Measurements from ENCODE around the gene TBC1D5.

Gene TBC1D5

GRCh38 chr3:17336291-17336690 lies 406.1 kb downstream of the TBC1D5 start:
- no peak for FAIRE-seq

- no peak for FAIRE-seq
Observed at GRCh38 chr3:17333893-17334292, 408.5 kb downstream of the TBC1D5 start.

DNA sequence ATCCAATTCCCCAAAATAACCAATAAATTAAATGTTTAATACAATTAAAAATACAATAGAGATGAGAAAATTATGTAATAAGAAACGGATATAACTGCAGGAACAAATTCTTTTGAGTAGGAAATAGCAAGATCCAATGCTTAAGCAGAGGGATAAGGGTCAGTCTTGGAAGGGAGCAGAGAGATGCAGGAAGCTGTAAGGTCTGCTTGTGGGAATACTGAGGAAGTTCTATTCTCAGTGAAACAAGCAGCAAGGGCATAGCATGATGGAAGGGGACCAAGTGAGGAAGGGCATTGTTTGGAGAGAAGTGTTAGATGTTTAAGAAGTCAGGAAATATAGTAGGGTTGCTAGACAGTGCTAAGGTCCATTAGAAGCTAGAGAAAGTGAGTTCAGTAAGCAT lies 409.0 kb downstream of the TBC1D5 start:
- no peak for FAIRE-seq

- no peak for FAIRE-seq
Observed at GRCh38 chr3:17330660-17331059, 411.8 kb downstream of the TBC1D5 start.

DNA sequence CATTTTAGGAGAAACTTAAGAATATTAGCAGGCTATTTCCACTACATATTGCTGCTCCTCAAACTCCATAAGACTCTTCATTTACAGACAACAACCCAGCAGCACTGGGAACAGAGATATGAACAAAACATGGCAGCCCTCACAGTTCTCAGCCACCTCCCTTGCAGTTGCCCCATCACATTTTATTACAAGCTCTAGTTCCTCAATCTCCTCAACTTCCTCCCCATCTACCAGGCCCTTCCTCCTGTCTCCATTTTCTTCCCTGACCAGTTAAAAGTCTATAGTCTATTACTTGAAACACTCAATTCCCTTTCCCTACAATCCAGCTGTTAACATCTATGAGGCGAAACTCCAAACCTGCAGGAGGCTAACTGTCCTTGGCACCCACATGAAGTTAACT lies 412.5 kb downstream of the TBC1D5 start:
- no peak for FAIRE-seq

GRCh38 chr3:17322106-17322793 lies 420.2 kb downstream of the TBC1D5 start:
- no peak for FAIRE-seq

DNA sequence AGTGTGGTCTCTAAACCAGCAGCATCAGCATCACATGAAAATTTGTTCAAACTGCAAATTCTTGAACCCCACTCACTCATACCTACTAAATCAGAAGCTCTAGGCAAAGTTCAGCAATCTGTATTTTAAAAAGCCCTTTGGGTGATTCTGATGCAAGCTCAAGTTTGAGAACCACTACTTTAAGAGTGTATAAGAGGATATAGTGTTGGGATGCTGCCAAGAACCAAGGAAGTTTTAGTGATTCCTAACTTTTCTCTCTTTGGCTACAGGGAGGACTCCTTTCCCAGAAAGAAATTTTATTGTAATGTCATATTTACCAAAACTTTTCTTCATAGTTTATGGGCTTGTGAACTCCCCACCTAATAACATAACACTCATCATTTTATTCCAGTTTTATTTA lies 422.2 kb downstream of the TBC1D5 start:
- FAIRE-seq: no peak

GRCh38 chr3:17315897-17316296 lies 426.5 kb downstream of the TBC1D5 start:
- no peak for FAIRE-seq

DNA sequence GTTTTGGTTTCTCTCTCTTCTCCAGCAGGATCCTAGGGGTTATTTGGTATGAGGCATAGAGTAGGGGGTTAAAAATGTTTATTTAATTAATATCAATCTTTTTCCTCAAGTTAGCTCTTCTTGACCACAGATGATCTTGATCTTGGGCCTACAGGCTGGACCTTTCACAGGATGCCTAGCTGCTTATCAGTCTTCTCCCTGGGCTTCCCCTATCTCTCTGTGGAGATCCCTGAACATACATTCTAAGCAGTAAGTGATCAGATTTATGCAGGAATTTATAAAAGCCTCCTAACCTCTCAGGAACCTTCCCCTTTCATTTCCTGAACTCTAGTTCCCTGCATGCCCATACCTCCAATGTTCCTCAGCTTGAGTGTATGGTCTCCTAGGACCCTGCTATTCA lies 428.3 kb downstream of the TBC1D5 start:
- FAIRE-seq: no peak

- no peak for FAIRE-seq
Observed at GRCh38 chr3:17313746-17314145, 428.7 kb downstream of the TBC1D5 start.

DNA sequence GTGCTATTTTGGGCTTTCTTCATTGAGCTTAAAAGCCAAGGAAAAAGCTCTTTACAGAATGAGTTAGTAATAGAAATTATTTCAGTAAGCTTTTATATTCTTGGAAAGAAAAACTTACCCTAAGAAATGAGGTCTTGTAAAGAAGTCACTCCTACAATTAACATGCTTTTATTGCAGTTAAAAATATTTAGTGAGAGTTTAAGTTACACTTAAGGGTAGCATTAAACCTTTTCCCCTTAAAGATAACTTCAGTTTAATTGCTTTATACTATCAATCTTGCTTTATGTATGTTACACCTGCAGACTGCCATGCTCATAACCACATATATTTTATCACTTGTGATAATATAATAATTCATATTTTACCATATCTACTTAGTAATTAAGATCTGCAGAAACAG lies 431.4 kb downstream of the TBC1D5 start:
- no peak for FAIRE-seq

DNA sequence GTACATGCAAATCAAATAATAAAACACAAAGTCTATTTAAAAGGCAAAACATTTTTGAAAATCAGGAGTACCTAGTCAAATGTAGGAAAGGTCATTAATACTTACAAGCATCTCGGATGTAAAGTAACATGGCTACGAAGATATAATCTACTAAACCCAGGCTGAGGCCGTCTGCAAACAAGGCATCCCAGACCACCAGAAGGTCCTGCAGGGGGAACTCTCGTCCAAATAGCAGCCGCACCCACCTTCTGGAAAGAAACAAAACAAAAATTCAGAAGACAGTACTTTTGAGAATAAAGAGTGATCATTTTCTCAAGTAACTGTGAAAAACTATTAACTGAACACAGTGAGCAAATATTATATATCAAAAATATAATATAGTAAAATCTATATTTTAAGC lies 434.5 kb downstream of the TBC1D5 start:
- FAIRE-seq: peak; percentile 70

DNA sequence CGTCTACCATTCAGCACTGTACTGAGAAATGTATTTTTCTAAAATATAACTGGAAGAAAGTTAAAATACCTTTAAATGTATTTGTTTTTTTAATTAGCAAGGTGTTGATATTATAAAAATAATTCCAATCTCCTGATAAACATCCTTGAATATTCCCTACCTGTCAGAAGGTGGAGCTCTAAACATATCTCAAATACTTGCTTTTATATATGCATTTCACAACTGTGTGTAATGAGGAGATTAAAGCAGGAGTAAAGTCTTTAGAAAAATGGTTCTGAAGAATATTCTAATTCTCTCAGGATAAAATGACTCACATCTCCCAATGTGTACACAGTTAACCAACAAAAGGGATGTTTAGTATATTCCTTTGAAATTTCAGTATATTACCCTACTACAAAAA lies 434.9 kb downstream of the TBC1D5 start:
- FAIRE-seq: peak; percentile 76

DNA sequence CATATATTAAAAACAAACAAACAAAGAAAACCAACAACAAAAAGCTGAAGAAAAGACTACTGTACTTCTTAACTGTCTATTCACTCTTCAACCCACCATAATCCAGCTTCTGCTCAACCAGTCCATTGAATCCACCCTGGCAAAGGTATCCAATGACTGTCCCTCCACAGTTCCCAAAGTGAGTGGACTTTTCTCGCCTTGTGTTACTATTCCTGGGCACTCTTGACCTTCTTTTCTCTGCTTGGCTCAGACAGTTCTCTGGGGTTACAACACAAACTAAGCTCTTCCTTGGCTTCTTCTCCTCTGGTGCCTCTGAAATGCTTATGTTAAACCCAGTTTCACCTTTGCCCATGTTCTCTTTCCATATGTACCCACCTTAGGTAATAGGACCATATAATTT lies 437.5 kb downstream of the TBC1D5 start:
- no peak for FAIRE-seq

GRCh38 chr3:17302774-17303173 lies 439.7 kb downstream of the TBC1D5 start:
- no peak for FAIRE-seq

GRCh38 chr3:17302170-17302569 lies 440.3 kb downstream of the TBC1D5 start:
- no peak for FAIRE-seq

DNA sequence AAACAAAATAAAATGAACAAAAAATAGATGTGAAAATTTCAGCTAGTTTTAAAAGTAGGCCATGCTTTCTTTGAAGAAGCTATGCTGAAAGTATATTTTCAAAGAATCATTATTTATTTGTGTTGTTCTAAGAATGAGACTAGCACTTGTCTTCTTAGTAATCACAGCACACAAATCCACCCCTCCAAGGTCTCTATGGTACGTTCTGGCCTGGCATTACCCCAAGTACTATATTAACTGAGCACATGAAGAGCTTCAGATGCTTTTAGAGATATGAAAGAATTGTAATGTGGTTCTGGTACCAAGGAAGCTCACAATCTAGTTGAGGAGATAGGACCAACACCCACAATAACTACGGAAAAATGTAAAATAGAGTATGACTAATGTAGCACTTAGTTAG lies 441.2 kb downstream of the TBC1D5 start:
- FAIRE-seq: peak; percentile 61

- FAIRE-seq: no peak
Observed at GRCh38 chr3:17300441-17300840, 442.0 kb downstream of the TBC1D5 start.

DNA sequence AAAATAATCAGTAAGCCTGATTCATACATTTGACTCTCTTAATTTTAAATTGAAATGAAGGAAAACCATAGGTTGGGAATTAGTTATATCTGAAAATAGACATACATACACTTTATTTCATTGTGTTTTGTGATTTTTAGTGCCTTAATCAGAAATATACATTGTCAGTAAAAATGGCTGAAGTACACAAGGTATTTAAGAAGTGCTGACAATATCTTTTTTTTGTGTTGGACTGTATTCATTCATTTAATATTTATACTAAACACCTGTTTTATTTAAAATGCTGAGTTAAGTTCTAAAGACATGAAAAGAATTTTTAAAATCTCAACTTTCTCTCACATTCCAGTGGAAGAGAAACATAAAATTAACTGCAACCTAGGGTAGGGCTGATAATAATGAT lies 444.4 kb downstream of the TBC1D5 start:
- no peak for FAIRE-seq

DNA sequence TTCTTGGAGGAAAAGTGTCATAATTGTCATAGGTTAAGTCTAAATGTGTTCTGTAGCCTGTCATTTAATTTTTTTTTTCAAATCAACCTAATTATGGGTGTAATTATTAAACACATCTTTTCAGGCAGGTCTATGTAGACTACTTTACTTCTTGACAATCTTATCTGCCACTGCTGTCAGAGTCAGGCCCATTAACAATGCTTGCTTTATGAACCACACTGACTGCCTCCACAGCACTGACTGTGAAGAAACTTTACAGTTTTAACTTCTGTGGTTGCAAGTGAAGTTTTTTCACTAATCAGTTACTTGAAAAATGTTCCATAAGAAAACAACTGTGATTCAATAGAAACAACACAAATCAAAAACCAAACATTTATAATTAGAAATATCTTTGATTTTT lies 449.9 kb downstream of the TBC1D5 start:
- FAIRE-seq: no peak

GRCh38 chr3:17290894-17291293 lies 451.5 kb downstream of the TBC1D5 start:
- FAIRE-seq: peak; percentile 43

GRCh38 chr3:17288839-17289399 lies 453.5 kb downstream of the TBC1D5 start:
- FAIRE-seq: no peak

DNA sequence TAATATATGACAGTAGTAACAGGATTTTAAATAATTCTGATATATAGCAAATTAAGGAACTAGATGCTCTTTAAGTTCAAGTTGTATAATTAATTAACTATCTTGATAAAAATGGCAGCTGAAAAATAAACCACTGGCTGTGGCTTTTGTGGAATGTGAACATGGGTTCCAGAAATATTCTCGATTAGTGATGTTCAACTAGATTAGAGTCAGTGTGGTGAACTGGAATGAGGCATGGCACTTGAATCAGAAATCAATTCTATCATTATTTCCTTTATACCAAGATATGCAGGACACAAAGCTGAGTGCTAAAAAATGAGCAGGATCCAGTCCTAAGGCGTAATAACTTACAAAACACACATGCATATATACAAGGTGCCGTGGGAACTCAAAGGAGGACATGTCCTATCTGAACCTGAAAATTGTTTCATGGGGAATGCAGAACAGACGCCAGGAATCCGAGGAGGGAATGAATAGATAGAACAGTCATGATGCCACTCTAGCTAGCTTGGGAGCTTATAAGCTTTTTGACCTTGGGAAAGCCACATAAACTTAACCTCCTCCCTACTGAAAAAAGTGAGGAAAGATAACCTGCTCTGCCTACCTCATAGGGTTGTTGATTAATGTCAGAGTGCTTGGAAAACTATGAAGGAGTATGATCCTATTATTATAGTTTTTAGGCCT lies 455.3 kb downstream of the TBC1D5 start:
- no peak for FAIRE-seq

- no peak for FAIRE-seq
Observed at GRCh38 chr3:17278006-17278405, 464.4 kb downstream of the TBC1D5 start.

DNA sequence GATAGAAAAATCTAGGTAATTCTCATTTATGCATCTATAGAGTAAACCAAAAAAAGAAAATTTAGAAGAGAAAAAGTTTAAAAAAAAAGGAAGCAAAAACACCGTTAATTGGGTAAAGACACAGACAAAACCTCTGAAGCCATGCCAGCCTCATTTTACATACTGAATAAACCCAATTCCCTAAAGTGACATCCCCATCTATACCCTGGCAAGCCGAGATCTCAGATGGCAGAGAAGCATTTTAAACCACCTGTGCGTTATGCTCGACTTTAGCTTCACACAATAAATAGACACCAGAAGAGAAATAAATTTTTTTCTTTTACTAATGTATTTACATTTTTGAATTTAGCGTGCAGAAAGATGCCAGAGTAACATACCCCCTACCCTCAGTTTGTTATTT lies 475.6 kb downstream of the TBC1D5 start:
- peak; percentile 30 for FAIRE-seq

Data from islet of Langerhans (tissue), 1 donor.